Cardiac muscle cell (in vitro differentiated cells and primary cell): ENCODE measurements around the gene MEGF11. TPM values are rescaled to one million over a fixed set of nuclear protein-coding genes. Genes with fewer than 3 reads are reported as not detected.

ENCODE experiments used
- DNase-seq, 2 donors: peaks; one replicate each; pipeline versions ENCODE4 v3.0.0 to v3.0.0-alpha.2; 2010 to 2017; ENCODE audit warnings: low read depth in 1 of 2, low spot score in 1 of 2
- H3K27ac ChIP-seq: fragments of 200-600 bp; sonication (generic); 2 replicates; pipeline ENCODE4 v1.5.1; 2016
- H3K27me3 ChIP-seq: fragments of 200-600 bp; sonication (generic); 2 replicates; pipeline ENCODE4 v1.6.0; 2016; ENCODE audit warnings: control low read depth
- H3K36me3 ChIP-seq: fragments of 200-600 bp; sonication (generic); 2 replicates; pipeline ENCODE4 v1.5.1; 2016; ENCODE audit warnings: control low read depth
- H3K4me1 ChIP-seq: fragments of 200-600 bp; sonication (generic); 2 replicates; pipeline ENCODE4 v1.8.1; 2017; ENCODE audit warnings: low read depth, mild to moderate bottlenecking, mixed run types
- H3K4me3 ChIP-seq: fragments of 200-600 bp; sonication (generic); 2 replicates; pipeline ENCODE4 v1.5.1; 2016; ENCODE audit warnings: mild to moderate bottlenecking
- H3K9me3 ChIP-seq: fragments of 200-600 bp; sonication (generic); 2 replicates; pipeline ENCODE4 v1.5.1; 2017; ENCODE audit warnings: low read depth, mild to moderate bottlenecking, control low read depth
- CTCF ChIP-seq: IDR thresholded peaks from 2 replicates; pipeline ENCODE4 v1.5.1; 2012; ENCODE audit warnings: low read depth, mild to moderate bottlenecking, low read length
- polyA plus RNA-seq: library from polyadenylated mRNA; unstranded; fragments of >200 nt; fragmentation: Nextera tagmentation; extraction: Ambion mirVana; gene quantifications from 2 replicates; pipeline ENCODE4 v1.2.1, GENCODE V29; 2016
- total RNA-seq: library from RNA; depleted of rRNA; stranded (reverse); fragments of >200 nt; gene quantifications from 2 replicates; pipeline ENCODE4 v1.2.3, GENCODE V29; 2016

Gene MEGF11
- total and polyA plus RNA-seq, 2 experiments from 2014 or later: 0.30 TPM; not detected in 1

- TF ChIP-seq CTCF: no peak
- H3K4me1 ChIP-seq: peaks cover 4% of the 10 kb centered on the region
Measured at GRCh38 chr15:66045542-66045941, 208.0 kb downstream of the MEGF11 start.

GRCh38 chr15:66044837-66045236, 208.7 kb downstream of the MEGF11 start:
- Histone ChIP-seq H3K36me3 (no peaks in the 10 kb centered on the region), H3K9me3 (no peaks in the 10 kb centered on the region), H3K4me1 (peaks cover 4% of the 10 kb centered on the region), H3K4me3 (no peak overlapping the region), H3K27me3 (no peaks in the 10 kb centered on the region), H3K27ac (no peak overlapping the region)
- TF ChIP-seq CTCF: no peak
- no peak for DNase-seq

More at GRCh38 chr15:66045542-66045941, 208.0 kb downstream of the MEGF11 start:
- H3K27ac ChIP-seq: no peak overlapping the region
- H3K4me3 ChIP-seq: no peak overlapping the region
- H3K27me3 ChIP-seq: no peaks in the 10 kb centered on the region
- H3K36me3 ChIP-seq: no peaks in the 10 kb centered on the region
- DNase-seq: no peak
- H3K9me3 ChIP-seq: no peaks in the 10 kb centered on the region

GRCh38 chr15:66043264-66043663, 210.3 kb downstream of the MEGF11 start:
- DNase-seq: no peak
- no peaks in the 10 kb centered on the region for H3K36me3 ChIP-seq
- H3K27ac ChIP-seq: no peak overlapping the region
- no peaks in the 10 kb centered on the region for H3K27me3 ChIP-seq
- H3K9me3 ChIP-seq: no peaks in the 10 kb centered on the region
- no peak for TF ChIP-seq CTCF
- H3K4me3 ChIP-seq: no peak overlapping the region
- H3K4me1 ChIP-seq: peaks cover 7% of the 10 kb centered on the region

GRCh38 chr15:66042624-66043023, 210.9 kb downstream of the MEGF11 start:
- no peak overlapping the region for H3K4me3 ChIP-seq
- H3K4me1 ChIP-seq: peaks cover 6% of the 10 kb centered on the region
- no peaks in the 10 kb centered on the region for H3K27me3 ChIP-seq
- H3K36me3 ChIP-seq: no peaks in the 10 kb centered on the region
- H3K9me3 ChIP-seq: no peaks in the 10 kb centered on the region
- H3K27ac ChIP-seq: no peak overlapping the region
- DNase-seq: no peak
- no peak for TF ChIP-seq CTCF

GRCh38 chr15:66041276-66041675, 212.3 kb downstream of the MEGF11 start:
- no peaks in the 10 kb centered on the region for H3K27me3 ChIP-seq
- peaks cover 2% of the 10 kb centered on the region for H3K4me1 ChIP-seq
- H3K36me3 ChIP-seq: no peaks in the 10 kb centered on the region
- no peak for TF ChIP-seq CTCF
- no peak overlapping the region for H3K4me3 ChIP-seq
- H3K27ac ChIP-seq: no peak overlapping the region
- no peak for DNase-seq
- no peaks in the 10 kb centered on the region for H3K9me3 ChIP-seq
